ENCODE results near the gene HELZ.

The HELZ gene, protein sequence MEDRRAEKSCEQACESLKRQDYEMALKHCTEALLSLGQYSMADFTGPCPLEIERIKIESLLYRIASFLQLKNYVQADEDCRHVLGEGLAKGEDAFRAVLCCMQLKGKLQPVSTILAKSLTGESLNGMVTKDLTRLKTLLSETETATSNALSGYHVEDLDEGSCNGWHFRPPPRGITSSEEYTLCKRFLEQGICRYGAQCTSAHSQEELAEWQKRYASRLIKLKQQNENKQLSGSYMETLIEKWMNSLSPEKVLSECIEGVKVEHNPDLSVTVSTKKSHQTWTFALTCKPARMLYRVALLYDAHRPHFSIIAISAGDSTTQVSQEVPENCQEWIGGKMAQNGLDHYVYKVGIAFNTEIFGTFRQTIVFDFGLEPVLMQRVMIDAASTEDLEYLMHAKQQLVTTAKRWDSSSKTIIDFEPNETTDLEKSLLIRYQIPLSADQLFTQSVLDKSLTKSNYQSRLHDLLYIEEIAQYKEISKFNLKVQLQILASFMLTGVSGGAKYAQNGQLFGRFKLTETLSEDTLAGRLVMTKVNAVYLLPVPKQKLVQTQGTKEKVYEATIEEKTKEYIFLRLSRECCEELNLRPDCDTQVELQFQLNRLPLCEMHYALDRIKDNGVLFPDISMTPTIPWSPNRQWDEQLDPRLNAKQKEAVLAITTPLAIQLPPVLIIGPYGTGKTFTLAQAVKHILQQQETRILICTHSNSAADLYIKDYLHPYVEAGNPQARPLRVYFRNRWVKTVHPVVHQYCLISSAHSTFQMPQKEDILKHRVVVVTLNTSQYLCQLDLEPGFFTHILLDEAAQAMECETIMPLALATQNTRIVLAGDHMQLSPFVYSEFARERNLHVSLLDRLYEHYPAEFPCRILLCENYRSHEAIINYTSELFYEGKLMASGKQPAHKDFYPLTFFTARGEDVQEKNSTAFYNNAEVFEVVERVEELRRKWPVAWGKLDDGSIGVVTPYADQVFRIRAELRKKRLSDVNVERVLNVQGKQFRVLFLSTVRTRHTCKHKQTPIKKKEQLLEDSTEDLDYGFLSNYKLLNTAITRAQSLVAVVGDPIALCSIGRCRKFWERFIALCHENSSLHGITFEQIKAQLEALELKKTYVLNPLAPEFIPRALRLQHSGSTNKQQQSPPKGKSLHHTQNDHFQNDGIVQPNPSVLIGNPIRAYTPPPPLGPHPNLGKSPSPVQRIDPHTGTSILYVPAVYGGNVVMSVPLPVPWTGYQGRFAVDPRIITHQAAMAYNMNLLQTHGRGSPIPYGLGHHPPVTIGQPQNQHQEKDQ (N-terminal part only)

DNA sequence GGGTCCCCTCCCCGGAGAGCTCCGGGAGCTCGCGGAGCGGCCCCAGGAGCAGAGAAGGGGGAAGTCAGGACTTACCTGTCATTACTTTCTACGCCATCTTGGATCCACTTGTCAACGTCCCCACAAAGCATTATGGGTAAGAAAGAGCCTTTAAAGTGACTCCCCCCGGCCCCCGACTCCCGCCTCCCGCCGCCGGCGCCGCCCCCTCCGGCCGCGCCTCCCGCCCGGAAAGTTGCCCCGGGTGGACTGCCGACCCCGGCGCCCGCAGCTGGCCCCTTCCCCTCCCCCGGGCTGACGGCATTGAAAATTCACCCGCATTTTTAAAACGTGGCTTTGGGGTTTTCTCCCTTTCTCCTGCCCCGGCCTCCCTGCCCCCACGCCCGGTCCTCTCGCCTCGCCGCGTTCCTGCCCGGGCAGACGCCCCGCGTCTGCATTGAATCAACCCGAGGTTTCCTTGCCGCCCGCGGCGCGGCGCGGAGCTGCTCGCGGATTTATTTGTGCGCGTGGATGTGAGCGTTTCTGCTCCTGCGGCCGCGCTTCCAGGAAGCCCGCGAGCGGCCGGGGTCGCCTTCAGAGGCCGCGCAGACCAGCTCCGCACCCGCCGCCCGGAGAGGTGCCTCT is at the start of gene HELZ:
Gene HELZ, minus strand, starts transcription at position 124 of the 621 bp plus-strand sequence. CDS start 26,392 bp downstream, outside the sequence.
- CTCF ChIA-PET, result interaction anchor here (0.8 kb wide), 1 partner anchor 24 kb away, joined by 3 read pairs; no protein-coding TSS in a partner anchor
- POLR2A ChIA-PET, result interaction anchor here (0.5 to 1.3 kb wide), 7 partner anchors 9 to 402 kb away, joined by 3 to 8 read pairs (median 4); no protein-coding TSS in a partner anchor
- H3K4me1 ChIP-seq (ENCODE audit: control insufficient read depth, insufficient read depth, low read length), result peaks cover 12% of the 10 kb centered on the region
- TF ChIP-seq, protein P1, sequence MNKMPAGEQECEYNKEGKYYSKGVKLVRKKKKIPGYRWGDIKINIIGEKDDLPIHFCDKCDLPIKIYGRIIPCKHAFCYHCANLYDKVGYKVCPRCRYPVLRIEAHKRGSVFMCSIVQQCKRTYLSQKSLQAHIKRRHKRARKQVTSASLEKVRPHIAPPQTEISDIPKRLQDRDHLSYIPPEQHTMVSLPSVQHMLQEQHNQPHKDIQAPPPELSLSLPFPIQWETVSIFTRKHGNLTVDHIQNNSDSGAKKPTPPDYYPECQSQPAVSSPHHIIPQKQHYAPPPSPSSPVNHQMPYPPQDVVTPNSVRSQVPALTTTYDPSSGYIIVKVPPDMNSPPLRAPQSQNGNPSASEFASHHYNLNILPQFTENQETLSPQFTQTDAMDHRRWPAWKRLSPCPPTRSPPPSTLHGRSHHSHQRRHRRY (tag by site-specific recombination; IDR thresholded peaks at IDR 0.05), result no peak
- peak; percentile 8; the same call in 1 of the 2 replicates for TF ChIP-seq MZF1 (tag by site-specific recombination; IDR thresholded peaks at IDR 0.05; ENCODE audit: borderline replicate concordance)
- TF ChIP-seq ZNF707 (tag by site-specific recombination; IDR thresholded peaks at IDR 0.05), result no peak
- TF ChIP-seq, protein P2, sequence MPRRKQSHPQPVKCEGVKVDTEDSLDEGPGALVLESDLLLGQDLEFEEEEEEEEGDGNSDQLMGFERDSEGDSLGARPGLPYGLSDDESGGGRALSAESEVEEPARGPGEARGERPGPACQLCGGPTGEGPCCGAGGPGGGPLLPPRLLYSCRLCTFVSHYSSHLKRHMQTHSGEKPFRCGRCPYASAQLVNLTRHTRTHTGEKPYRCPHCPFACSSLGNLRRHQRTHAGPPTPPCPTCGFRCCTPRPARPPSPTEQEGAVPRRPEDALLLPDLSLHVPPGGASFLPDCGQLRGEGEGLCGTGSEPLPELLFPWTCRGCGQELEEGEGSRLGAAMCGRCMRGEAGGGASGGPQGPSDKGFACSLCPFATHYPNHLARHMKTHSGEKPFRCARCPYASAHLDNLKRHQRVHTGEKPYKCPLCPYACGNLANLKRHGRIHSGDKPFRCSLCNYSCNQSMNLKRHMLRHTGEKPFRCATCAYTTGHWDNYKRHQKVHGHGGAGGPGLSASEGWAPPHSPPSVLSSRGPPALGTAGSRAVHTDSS (tag by site-specific recombination; IDR thresholded peaks at IDR 0.05), result no peak
- TF ChIP-seq ZNF626 (tag by site-specific recombination; IDR thresholded peaks at IDR 0.05), result no peak
- no peak for TF ChIP-seq ZNF664 (tag by site-specific recombination; IDR thresholded peaks at IDR 0.05)
- no peak for TF ChIP-seq ZNF221 (tag by site-specific recombination; IDR thresholded peaks at IDR 0.05; ENCODE audit: borderline replicate concordance)
- TF ChIP-seq EGR2 (tag by site-specific recombination; IDR thresholded peaks at IDR 0.05; ENCODE audit: low read depth), result no peak
- 0 out of 2 replicates have a peak, but pooled peaks have one; percentile 21 for TF ChIP-seq ZNF501 (tag by site-specific recombination; IDR thresholded peaks at IDR 0.05)
- TF ChIP-seq KLF1 (tag by site-specific recombination; IDR thresholded peaks at IDR 0.05), result no peak
- no peak for TF ChIP-seq ZNF248 (tag by site-specific recombination; IDR thresholded peaks at IDR 0.05)
- TF ChIP-seq ZNF24 (tag by site-specific recombination; IDR thresholded peaks at IDR 0.05), result no peak
- no peak for TF ChIP-seq ZBTB17 (tag by site-specific recombination; IDR thresholded peaks at IDR 0.05)
- no peak for TF ChIP-seq ZNF10 (tag by site-specific recombination; IDR thresholded peaks at IDR 0.05)
- TF ChIP-seq ZNF521 (tag by site-specific recombination; IDR thresholded peaks at IDR 0.05), result no peak
- TF ChIP-seq, protein P3, sequence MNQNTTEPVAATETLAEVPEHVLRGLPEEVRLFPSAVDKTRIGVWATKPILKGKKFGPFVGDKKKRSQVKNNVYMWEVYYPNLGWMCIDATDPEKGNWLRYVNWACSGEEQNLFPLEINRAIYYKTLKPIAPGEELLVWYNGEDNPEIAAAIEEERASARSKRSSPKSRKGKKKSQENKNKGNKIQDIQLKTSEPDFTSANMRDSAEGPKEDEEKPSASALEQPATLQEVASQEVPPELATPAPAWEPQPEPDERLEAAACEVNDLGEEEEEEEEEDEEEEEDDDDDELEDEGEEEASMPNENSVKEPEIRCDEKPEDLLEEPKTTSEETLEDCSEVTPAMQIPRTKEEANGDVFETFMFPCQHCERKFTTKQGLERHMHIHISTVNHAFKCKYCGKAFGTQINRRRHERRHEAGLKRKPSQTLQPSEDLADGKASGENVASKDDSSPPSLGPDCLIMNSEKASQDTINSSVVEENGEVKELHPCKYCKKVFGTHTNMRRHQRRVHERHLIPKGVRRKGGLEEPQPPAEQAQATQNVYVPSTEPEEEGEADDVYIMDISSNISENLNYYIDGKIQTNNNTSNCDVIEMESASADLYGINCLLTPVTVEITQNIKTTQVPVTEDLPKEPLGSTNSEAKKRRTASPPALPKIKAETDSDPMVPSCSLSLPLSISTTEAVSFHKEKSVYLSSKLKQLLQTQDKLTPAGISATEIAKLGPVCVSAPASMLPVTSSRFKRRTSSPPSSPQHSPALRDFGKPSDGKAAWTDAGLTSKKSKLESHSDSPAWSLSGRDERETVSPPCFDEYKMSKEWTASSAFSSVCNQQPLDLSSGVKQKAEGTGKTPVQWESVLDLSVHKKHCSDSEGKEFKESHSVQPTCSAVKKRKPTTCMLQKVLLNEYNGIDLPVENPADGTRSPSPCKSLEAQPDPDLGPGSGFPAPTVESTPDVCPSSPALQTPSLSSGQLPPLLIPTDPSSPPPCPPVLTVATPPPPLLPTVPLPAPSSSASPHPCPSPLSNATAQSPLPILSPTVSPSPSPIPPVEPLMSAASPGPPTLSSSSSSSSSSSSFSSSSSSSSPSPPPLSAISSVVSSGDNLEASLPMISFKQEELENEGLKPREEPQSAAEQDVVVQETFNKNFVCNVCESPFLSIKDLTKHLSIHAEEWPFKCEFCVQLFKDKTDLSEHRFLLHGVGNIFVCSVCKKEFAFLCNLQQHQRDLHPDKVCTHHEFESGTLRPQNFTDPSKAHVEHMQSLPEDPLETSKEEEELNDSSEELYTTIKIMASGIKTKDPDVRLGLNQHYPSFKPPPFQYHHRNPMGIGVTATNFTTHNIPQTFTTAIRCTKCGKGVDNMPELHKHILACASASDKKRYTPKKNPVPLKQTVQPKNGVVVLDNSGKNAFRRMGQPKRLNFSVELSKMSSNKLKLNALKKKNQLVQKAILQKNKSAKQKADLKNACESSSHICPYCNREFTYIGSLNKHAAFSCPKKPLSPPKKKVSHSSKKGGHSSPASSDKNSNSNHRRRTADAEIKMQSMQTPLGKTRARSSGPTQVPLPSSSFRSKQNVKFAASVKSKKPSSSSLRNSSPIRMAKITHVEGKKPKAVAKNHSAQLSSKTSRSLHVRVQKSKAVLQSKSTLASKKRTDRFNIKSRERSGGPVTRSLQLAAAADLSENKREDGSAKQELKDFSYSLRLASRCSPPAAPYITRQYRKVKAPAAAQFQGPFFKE (tag by site-specific recombination; IDR thresholded peaks at IDR 0.05; ENCODE audit: borderline replicate concordance), result no peak
- TF ChIP-seq ZNF660 (tag by site-specific recombination; IDR thresholded peaks at IDR 0.05), result peak; percentile 80; the same call in 1 of the 2 replicates
- TF ChIP-seq ZBTB1 (tag by site-specific recombination; IDR thresholded peaks at IDR 0.05), result no peak
- TF ChIP-seq SCRT2 (tag by site-specific recombination; IDR thresholded peaks at IDR 0.05), result no peak
- no peak for TF ChIP-seq ZNF416 (tag by site-specific recombination; IDR thresholded peaks at IDR 0.05)
- TF ChIP-seq, protein P4, sequence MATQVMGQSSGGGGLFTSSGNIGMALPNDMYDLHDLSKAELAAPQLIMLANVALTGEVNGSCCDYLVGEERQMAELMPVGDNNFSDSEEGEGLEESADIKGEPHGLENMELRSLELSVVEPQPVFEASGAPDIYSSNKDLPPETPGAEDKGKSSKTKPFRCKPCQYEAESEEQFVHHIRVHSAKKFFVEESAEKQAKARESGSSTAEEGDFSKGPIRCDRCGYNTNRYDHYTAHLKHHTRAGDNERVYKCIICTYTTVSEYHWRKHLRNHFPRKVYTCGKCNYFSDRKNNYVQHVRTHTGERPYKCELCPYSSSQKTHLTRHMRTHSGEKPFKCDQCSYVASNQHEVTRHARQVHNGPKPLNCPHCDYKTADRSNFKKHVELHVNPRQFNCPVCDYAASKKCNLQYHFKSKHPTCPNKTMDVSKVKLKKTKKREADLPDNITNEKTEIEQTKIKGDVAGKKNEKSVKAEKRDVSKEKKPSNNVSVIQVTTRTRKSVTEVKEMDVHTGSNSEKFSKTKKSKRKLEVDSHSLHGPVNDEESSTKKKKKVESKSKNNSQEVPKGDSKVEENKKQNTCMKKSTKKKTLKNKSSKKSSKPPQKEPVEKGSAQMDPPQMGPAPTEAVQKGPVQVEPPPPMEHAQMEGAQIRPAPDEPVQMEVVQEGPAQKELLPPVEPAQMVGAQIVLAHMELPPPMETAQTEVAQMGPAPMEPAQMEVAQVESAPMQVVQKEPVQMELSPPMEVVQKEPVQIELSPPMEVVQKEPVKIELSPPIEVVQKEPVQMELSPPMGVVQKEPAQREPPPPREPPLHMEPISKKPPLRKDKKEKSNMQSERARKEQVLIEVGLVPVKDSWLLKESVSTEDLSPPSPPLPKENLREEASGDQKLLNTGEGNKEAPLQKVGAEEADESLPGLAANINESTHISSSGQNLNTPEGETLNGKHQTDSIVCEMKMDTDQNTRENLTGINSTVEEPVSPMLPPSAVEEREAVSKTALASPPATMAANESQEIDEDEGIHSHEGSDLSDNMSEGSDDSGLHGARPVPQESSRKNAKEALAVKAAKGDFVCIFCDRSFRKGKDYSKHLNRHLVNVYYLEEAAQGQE (tag by site-specific recombination; IDR thresholded peaks at IDR 0.05), result no peak

More for the DNA sequence above, at the start of gene HELZ:
- H3K36me3 ChIP-seq (ENCODE audit: control insufficient read depth in 2 of 2, insufficient read depth in 1 of 2, low read length in 2 of 2), result peaks cover 8% of the 10 kb centered on the region in 2 experiments; a peak in 2 of 3 replicates
- peak within 1 kb of the TSS; percentile 96 for H3K27ac ChIP-seq (ENCODE audit: extremely low read depth, low read depth, low read length)
- peak within 1 kb of the TSS; percentile 93 for H3K4me3 ChIP-seq (ENCODE audit: low read depth, low read length)
- no peaks in the 10 kb centered on the region for H3K9me3 ChIP-seq (ENCODE audit: control insufficient read depth, insufficient read depth, low read depth, low read length)
